ENCODE data around the gene SHISA3. TPM values are rescaled to one million over a fixed set of nuclear protein-coding genes. Genes with fewer than 3 reads are reported as not detected.

SHISA3 gene
- total RNA-seq, 5 donors from 2014 or later (not counting 1 experiment from before 2014, with no cell fraction given): 0.35 TPM; not detected in 4

GRCh38 chr4:42385516-42385915, 11.8 kb upstream of the SHISA3 start:
- H3K4me1 ChIP-seq (ENCODE audit: control insufficient read depth in 1 of 2, extremely low read depth in 1 of 2, insufficient read depth in 2 of 2, low read length in 2 of 2): no peaks in the 10 kb centered on the region
- WGBS (ENCODE audit: insufficient coverage): no CpG with 5 or more reads among the region's 1 CpG
- H3K27ac ChIP-seq (ENCODE audit: low read length): no peak overlapping the region
- Mint-ChIP-seq H3K4me1 (no peaks in the 10 kb centered on the region), H3K9me3 (peaks cover 0 to 6% (median 0%) of the 10 kb centered on the region in 3 donors), H3K4me3 (no peak overlapping the region), H3K27me3 (peaks cover 14 to 24% of the 10 kb centered on the region in 2 donors), H3K27ac (no peak overlapping the region), H3K36me3 (no peaks in the 10 kb centered on the region)
- H3K36me3 ChIP-seq (ENCODE audit: control insufficient read depth in 2 of 2, extremely low read depth in 1 of 2, insufficient read depth in 1 of 2, low read length in 1 of 2): no peaks in the 10 kb centered on the region
- POLR2A ChIA-PET: no interaction called here
- CTCF ChIA-PET: interaction anchor here in 1 of 2 donors (0.6 kb wide), 1 partner anchor 1587 kb away, joined by 4 read pairs; no protein-coding TSS in a partner anchor
- ATAC-seq (replicated peaks in 1 of 4): no peak
- peaks cover 0 to 3% of the 10 kb centered on the region in 2 experiments for H3K27me3 ChIP-seq (replicated peaks in 1 of 2; ENCODE audit: control insufficient read depth in 2 of 2, extremely low read depth in 1 of 2, insufficient read depth in 2 of 2, low read length in 1 of 2)
- no peak for DNase-seq
- no peak overlapping the region for H3K4me3 ChIP-seq (ENCODE audit: control insufficient read depth in 1 of 2, extremely low read depth in 1 of 2, low read length in 1 of 2)
- no peaks in the 10 kb centered on the region for H3K9me3 ChIP-seq

- WGBS (ENCODE audit: insufficient coverage): 60% methylated on average over 1 of the region's 10 CpGs
- Histone ChIP-seq H3K36me3 (ENCODE audit: control insufficient read depth in 2 of 2, extremely low read depth in 1 of 2, insufficient read depth in 1 of 2, low read length in 1 of 2) (no peaks in the 10 kb centered on the region), H3K27ac (ENCODE audit: low read length) (no peak overlapping the region), H3K4me3 (ENCODE audit: control insufficient read depth in 1 of 2, extremely low read depth in 1 of 2, low read length in 1 of 2) (no peak overlapping the region), H3K27me3 (replicated peaks in 1 of 2; ENCODE audit: control insufficient read depth in 2 of 2, extremely low read depth in 1 of 2, insufficient read depth in 2 of 2, low read length in 1 of 2) (peaks cover 0 to 5% of the 10 kb centered on the region in 2 experiments), H3K4me1 (ENCODE audit: control insufficient read depth in 1 of 2, extremely low read depth in 1 of 2, insufficient read depth in 2 of 2, low read length in 2 of 2) (no peaks in the 10 kb centered on the region), H3K9me3 (no peaks in the 10 kb centered on the region)
- no peak for ATAC-seq (replicated peaks in 1 of 4)
- Mint-ChIP-seq H3K27me3 (peaks cover 12 to 21% of the 10 kb centered on the region in 2 donors), H3K36me3 (no peaks in the 10 kb centered on the region), H3K27ac (no peak overlapping the region), H3K4me1 (no peaks in the 10 kb centered on the region), H3K9me3 (peaks cover 0 to 6% (median 0%) of the 10 kb centered on the region in 3 donors), H3K4me3 (no peak overlapping the region)
- POLR2A ChIA-PET: no interaction called here
- no peak for DNase-seq
- CTCF ChIA-PET: no interaction called here
These were observed 6.5 kb upstream of the SHISA3 start for GRCh38 chr4:42390622-42391354.

GRCh38 chr4:42391355-42391664, 6.0 kb upstream of the SHISA3 start:
- Mint-ChIP-seq H3K4me3 (no peak overlapping the region), H3K36me3 (no peaks in the 10 kb centered on the region), H3K27ac (no peak overlapping the region), H3K9me3 (peaks cover 0 to 6% (median 0%) of the 10 kb centered on the region in 3 donors), H3K4me1 (peaks cover under 1 to 1% (median under 1%) of the 10 kb centered on the region in 3 donors), H3K27me3 (peaks cover 10 to 23% of the 10 kb centered on the region in 2 donors)
- ChIA-PET POLR2A (no interaction called here), CTCF (no interaction called here)
- Histone ChIP-seq H3K4me1 (ENCODE audit: control insufficient read depth in 1 of 2, extremely low read depth in 1 of 2, insufficient read depth in 2 of 2, low read length in 2 of 2) (peaks cover 0 to under 1% of the 10 kb centered on the region in 2 experiments), H3K36me3 (ENCODE audit: control insufficient read depth in 2 of 2, extremely low read depth in 1 of 2, insufficient read depth in 1 of 2, low read length in 1 of 2) (no peaks in the 10 kb centered on the region), H3K9me3 (no peaks in the 10 kb centered on the region), H3K27ac (ENCODE audit: low read length) (no peak overlapping the region), H3K27me3 (replicated peaks in 1 of 2; ENCODE audit: control insufficient read depth in 2 of 2, extremely low read depth in 1 of 2, insufficient read depth in 2 of 2, low read length in 1 of 2) (peaks cover 2 to 5% of the 10 kb centered on the region in 2 experiments), H3K4me3 (ENCODE audit: control insufficient read depth in 1 of 2, extremely low read depth in 1 of 2, low read length in 1 of 2) (no peak overlapping the region)
- DNase-seq (no peak), ATAC-seq (replicated peaks in 1 of 4) (no peak)
- 88% methylated on average over 2 of the region's 2 CpGs for WGBS (ENCODE audit: insufficient coverage)

GRCh38 chr4:42391981-42392380, 5.3 kb upstream of the SHISA3 start:
- no peaks in the 10 kb centered on the region for H3K36me3 Mint-ChIP-seq
- ATAC-seq (replicated peaks in 1 of 4) (no peak), DNase-seq (no peak)
- no peaks in the 10 kb centered on the region for H3K9me3 ChIP-seq
- no peak overlapping the region for H3K4me3 Mint-ChIP-seq
- ChIA-PET CTCF (no interaction called here), POLR2A (no interaction called here)
- peaks cover 7 to 8% (median 7%) of the 10 kb centered on the region in 3 donors for H3K4me1 Mint-ChIP-seq
- H3K27ac ChIP-seq (ENCODE audit: low read length): no peak overlapping the region
- H3K4me3 ChIP-seq (ENCODE audit: control insufficient read depth in 1 of 2, extremely low read depth in 1 of 2, low read length in 1 of 2): no peak overlapping the region
- 25% methylated on average over 2 of the region's 5 CpGs for WGBS (ENCODE audit: insufficient coverage)
- H3K36me3 ChIP-seq (ENCODE audit: control insufficient read depth in 2 of 2, extremely low read depth in 1 of 2, insufficient read depth in 1 of 2, low read length in 1 of 2): no peaks in the 10 kb centered on the region
- peaks cover 12 to 30% of the 10 kb centered on the region in 2 donors for H3K27me3 Mint-ChIP-seq
- H3K9me3 Mint-ChIP-seq: peaks cover 0 to under 1% (median 0%) of the 10 kb centered on the region in 3 donors
- peaks cover 0 to 8% of the 10 kb centered on the region in 2 experiments for H3K4me1 ChIP-seq (ENCODE audit: control insufficient read depth in 1 of 2, extremely low read depth in 1 of 2, insufficient read depth in 2 of 2, low read length in 2 of 2)
- H3K27me3 ChIP-seq (replicated peaks in 1 of 2; ENCODE audit: control insufficient read depth in 2 of 2, extremely low read depth in 1 of 2, insufficient read depth in 2 of 2, low read length in 1 of 2): peaks cover 9% of the 10 kb centered on the region in 2 experiments
- H3K27ac Mint-ChIP-seq: no peak overlapping the region

- Mint-ChIP-seq H3K27ac (no peak overlapping the region), H3K9me3 (no peaks in the 10 kb centered on the region), H3K4me3 (no peak overlapping the region), H3K27me3 (peaks cover 12 to 34% of the 10 kb centered on the region in 2 donors), H3K36me3 (no peaks in the 10 kb centered on the region), H3K4me1 (peaks cover 8 to 11% (median 9%) of the 10 kb centered on the region in 3 donors)
- no peak overlapping the region for H3K4me3 ChIP-seq (ENCODE audit: control insufficient read depth in 1 of 2, extremely low read depth in 1 of 2, low read length in 1 of 2)
- peaks cover 9 to 13% of the 10 kb centered on the region in 2 experiments for H3K27me3 ChIP-seq (replicated peaks in 1 of 2; ENCODE audit: control insufficient read depth in 2 of 2, extremely low read depth in 1 of 2, insufficient read depth in 2 of 2, low read length in 1 of 2)
- WGBS (ENCODE audit: insufficient coverage): 78% methylated on average over 1 of the region's 4 CpGs
- ChIA-PET CTCF (no interaction called here), POLR2A (no interaction called here)
- DNase-seq (no peak), ATAC-seq (replicated peaks in 1 of 4) (no peak)
- H3K36me3 ChIP-seq (ENCODE audit: control insufficient read depth in 2 of 2, extremely low read depth in 1 of 2, insufficient read depth in 1 of 2, low read length in 1 of 2): no peaks in the 10 kb centered on the region
- no peak overlapping the region for H3K27ac ChIP-seq (ENCODE audit: low read length)
- H3K9me3 ChIP-seq: no peaks in the 10 kb centered on the region
- peaks cover 0 to 12% of the 10 kb centered on the region in 2 experiments for H3K4me1 ChIP-seq (ENCODE audit: control insufficient read depth in 1 of 2, extremely low read depth in 1 of 2, insufficient read depth in 2 of 2, low read length in 2 of 2)
These were observed 4.9 kb upstream of the SHISA3 start for GRCh38 chr4:42392436-42392835.

GRCh38 chr4:42395595-42395994, 1.7 kb upstream of the SHISA3 start:
- Mint-ChIP-seq H3K4me3 (no peak overlapping the region), H3K27ac (no peak overlapping the region), H3K4me1 (peaks cover 23 to 33% (median 31%) of the 10 kb centered on the region in 3 donors), H3K27me3 (peaks cover 31 to 61% of the 10 kb centered on the region in 2 donors), H3K36me3 (no peaks in the 10 kb centered on the region), H3K9me3 (no peaks in the 10 kb centered on the region)
- WGBS (ENCODE audit: insufficient coverage): no CpG with 5 or more reads among the region's 1 CpG
- POLR2A ChIA-PET: no interaction called here
- H3K4me1 ChIP-seq (ENCODE audit: control insufficient read depth in 1 of 2, extremely low read depth in 1 of 2, insufficient read depth in 2 of 2, low read length in 2 of 2): peaks cover 2 to 31% of the 10 kb centered on the region in 2 experiments
- DNase-seq (no peak), ATAC-seq (replicated peaks in 1 of 4) (no peak)
- H3K27ac ChIP-seq (ENCODE audit: low read length): no peak overlapping the region
- H3K9me3 ChIP-seq: no peaks in the 10 kb centered on the region
- CTCF ChIA-PET: no interaction called here
- H3K36me3 ChIP-seq (ENCODE audit: control insufficient read depth in 2 of 2, extremely low read depth in 1 of 2, insufficient read depth in 1 of 2, low read length in 1 of 2): no peaks in the 10 kb centered on the region
- peaks cover 17 to 39% of the 10 kb centered on the region in 2 experiments for H3K27me3 ChIP-seq (replicated peaks in 1 of 2; ENCODE audit: control insufficient read depth in 2 of 2, extremely low read depth in 1 of 2, insufficient read depth in 2 of 2, low read length in 1 of 2)
- no peak overlapping the region for H3K4me3 ChIP-seq (ENCODE audit: control insufficient read depth in 1 of 2, extremely low read depth in 1 of 2, low read length in 1 of 2)

Measured in T-cell (primary cell).